GM12864 (cell line): Measurements from ENCODE around the gene PRR5L.

Experiments
- DNase-seq: peaks from one replicate; pipeline ENCODE4 v3.0.0-alpha.2; 2011; ENCODE audit warnings: low read depth
- H3K4me3 ChIP-seq: 2 replicates; pipeline ENCODE4 v1.5.1; 2011; ENCODE audit warnings: mild to moderate bottlenecking, low read depth, low read length, control low read depth
- TF ChIP-seq, protein P1 (sequence below): IDR thresholded peaks from 2 replicates; pipeline ENCODE4 v1.5.1; 2011; ENCODE audit warnings: low read depth, mild to moderate bottlenecking, moderate library complexity, low read length, control low read depth, inconsistent platforms; ENCODE audit errors: missing control alignments

PRR5L gene

DNA sequence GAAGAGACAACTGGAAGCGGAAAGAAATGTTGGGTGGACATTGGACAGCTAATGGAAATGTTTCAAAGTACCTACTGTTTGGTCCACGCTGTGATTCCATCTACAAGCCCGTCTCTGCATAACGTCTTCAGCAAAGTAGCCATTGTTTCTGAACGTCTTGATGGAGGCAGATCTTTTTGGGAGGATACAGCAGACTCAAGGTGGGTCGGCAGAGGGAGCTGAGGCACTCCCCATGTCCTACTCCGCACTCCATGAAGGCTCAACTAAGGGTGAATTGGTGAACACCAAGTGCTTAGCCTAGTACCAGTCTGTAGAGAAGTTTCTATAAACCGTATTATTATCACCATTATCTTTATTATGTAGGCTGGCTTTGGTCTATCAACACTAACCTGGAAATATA is 45.8 kb downstream of the PRR5L start:
- TF ChIP-seq, protein P1, sequence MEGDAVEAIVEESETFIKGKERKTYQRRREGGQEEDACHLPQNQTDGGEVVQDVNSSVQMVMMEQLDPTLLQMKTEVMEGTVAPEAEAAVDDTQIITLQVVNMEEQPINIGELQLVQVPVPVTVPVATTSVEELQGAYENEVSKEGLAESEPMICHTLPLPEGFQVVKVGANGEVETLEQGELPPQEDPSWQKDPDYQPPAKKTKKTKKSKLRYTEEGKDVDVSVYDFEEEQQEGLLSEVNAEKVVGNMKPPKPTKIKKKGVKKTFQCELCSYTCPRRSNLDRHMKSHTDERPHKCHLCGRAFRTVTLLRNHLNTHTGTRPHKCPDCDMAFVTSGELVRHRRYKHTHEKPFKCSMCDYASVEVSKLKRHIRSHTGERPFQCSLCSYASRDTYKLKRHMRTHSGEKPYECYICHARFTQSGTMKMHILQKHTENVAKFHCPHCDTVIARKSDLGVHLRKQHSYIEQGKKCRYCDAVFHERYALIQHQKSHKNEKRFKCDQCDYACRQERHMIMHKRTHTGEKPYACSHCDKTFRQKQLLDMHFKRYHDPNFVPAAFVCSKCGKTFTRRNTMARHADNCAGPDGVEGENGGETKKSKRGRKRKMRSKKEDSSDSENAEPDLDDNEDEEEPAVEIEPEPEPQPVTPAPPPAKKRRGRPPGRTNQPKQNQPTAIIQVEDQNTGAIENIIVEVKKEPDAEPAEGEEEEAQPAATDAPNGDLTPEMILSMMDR, result no peak
- no peak for DNase-seq
- no peak overlapping the region for H3K4me3 ChIP-seq

DNA sequence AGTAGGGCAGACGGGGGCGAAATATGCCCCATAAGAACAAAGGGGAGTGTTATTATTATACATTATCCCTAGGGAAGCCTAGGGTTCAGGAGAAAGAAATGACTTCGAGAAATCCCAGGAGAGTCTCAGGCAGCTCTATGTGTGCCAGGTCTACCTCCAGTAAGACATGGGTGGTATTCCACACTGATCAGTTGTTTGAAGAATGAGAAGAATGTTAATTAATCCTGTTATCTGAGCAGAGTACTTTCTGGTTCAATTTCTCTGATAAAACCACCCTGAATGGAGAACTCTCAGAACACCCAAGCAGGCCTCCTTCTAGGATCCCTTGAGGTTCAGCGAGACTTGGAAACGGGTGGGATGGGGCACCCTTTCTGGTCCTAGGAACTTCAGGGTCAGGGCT is 46.2 kb downstream of the PRR5L start:
- TF ChIP-seq, protein P1, result no peak
- no peak for DNase-seq
- no peak overlapping the region for H3K4me3 ChIP-seq

DNA sequence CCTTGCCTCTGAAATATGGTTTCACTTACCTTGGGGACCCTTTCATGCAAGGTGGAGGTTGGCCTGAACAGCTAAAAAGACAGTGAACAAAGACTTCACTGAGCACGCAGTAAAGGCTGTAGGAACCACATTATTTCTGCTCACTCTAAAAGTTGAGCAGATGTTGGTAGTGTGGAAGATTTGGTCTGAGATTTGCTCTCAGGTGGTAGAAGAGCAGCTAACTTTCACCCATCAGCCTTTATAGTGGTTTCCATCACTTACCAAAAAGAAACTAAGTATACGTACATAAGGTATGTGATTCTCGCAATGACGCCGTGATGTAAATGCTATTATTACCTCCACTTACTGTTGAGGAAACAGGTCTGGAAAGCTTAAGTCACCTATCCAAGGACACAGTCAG is 47.3 kb downstream of the PRR5L start:
- DNase-seq, result no peak
- TF ChIP-seq, protein P1, result no peak
- H3K4me3 ChIP-seq, result no peak overlapping the region

DNA sequence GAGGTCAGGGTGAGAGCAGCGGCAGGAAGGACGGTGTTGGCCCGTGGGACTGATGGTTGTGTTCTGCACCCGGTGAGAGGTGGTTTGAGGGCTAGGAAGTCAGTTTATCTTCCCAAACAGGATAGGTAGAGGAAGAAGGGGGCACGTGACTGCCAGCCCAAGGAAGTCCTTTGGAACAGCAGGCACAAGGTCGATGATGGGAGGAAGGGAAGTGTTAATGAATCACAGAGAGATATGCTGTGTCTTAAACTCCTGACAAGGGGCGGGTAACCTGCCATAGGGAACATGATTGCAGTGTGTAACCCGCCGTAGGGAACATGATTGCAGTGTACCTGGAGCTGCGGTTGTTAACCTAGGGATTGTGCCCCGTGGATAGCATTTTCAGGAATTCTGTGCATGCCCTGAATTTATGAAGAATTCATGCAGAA is 49.0 kb downstream of the PRR5L start:
- H3K4me3 ChIP-seq, result no peak overlapping the region
- TF ChIP-seq, protein P1, result no peak
- DNase-seq, result no peak

DNA sequence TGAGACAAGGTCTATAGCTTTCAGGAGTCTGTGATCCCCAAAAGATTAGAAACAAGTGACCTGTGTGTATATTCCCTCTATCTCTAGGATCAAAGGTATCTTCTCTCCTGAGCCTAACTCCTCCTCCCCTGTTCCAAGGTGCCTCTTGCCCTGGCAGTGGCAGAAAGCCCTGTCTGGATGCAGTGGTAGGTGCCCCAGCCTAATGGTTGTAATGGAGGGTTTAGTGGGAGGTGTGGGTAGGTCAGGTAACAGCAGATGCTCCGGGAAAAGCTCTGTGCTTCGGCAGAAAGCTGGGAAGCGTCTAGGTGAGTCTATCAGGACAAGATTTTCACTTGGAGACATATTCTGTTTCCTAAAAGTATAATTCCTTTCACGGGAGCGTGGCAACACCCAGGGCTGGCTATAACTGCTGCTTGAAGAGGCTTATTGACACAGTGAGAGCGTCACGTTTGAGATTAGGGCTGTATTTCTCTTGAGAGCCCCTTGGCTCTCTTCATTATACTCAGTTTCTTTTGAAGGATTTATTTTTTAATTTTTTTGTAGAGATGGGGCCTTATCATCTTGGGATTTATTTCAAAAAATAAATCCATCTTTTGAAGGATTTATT is 49.5 kb downstream of the PRR5L start:
- no peak overlapping the region for H3K4me3 ChIP-seq
- DNase-seq, result no peak
- TF ChIP-seq, protein P1, result no peak

DNA sequence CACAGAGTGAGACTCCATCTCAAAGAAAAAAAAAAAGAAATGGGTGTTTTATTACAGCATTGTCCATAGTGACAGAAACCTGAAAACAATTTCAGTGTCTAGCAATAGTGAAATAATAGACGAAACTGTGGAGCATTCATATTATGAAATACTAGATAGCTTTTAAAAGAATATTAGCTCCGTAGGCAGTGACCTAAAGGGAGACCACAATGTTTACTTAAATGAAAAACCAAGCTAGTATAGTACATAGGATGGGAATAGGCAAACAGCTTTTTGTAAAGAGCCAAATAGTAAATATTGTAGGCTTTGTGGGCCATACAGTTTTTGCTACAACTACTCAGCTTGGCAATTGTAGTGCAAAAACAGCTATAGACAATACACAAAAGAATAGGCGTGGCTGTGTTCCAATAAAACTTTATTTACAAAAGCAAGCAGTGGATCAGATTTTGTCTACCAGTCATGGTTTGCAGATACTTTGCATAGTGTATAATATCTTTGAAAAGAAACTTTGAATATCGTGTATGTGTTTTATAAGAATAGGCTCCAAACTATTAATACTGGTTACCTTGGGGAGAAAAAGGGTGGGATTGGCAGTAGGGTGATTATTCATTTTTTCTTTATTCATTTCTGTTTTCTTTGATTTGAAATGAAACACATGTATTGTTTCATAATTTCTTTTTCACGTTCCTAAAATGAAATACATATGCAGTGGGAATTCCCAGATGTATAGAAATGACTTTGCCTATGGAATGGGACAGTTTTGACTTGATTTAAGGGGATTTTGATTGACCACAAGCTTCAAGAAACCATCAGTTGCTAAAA is 50.7 kb downstream of the PRR5L start:
- TF ChIP-seq, protein P1, result no peak
- no peak for DNase-seq

More for the DNA sequence above, 50.7 kb downstream of the PRR5L start:
- no peak overlapping the region for H3K4me3 ChIP-seq
